Rectal smooth muscle tissue (tissue), 1 donor: ENCODE data around the gene CHADL.
A peak's percentile ranks its signal among the peaks of the same experiment; 100 is the strongest.

Source experiments
- H3K27ac ChIP-seq: one replicate; pipeline ENCODE4 v1.7.0; 2013; ENCODE audit warnings: low read depth, low read length, inconsistent platforms
- H3K27me3 ChIP-seq: one replicate; pipeline ENCODE4 v1.7.0; 2013; ENCODE audit warnings: low read length; ENCODE audit not compliant: control insufficient read depth, insufficient read depth
- H3K36me3 ChIP-seq: one replicate; pipeline ENCODE4 v1.7.0; 2013; ENCODE audit warnings: low read length; ENCODE audit not compliant: control insufficient read depth, insufficient read depth
- H3K4me1 ChIP-seq: one replicate; pipeline ENCODE4 v1.7.0; 2013; ENCODE audit warnings: low read length; ENCODE audit not compliant: control insufficient read depth, insufficient read depth
- H3K4me3 ChIP-seq: one replicate; pipeline ENCODE4 v1.7.0; 2013; ENCODE audit warnings: low read length
- H3K9ac ChIP-seq: one replicate; pipeline ENCODE4 v1.7.0; 2013; ENCODE audit warnings: low read length

Gene CHADL

DNA sequence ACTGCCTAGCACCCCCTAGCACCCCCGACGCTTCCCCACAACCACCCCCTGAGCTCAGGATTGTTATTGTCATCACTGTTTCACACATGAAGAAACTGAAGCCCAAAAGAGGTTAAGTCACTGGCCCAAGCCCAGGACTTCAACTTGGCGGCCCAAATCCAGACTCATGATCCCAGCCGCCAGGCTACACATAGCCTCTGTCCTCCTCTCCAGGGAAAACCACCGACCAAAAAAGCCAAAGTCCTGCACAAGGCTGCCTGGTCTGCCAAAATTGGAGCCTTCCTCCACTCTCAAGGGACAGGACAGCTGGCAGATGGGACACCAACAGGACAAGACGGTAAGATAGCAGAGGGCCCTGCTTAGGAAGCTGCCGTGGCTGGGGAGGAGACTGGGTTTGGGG is 24.8 kb downstream of the CHADL start:
- Histone ChIP-seq H3K9ac (no peak overlapping the region), H3K36me3 (peaks cover 7% of the 10 kb centered on the region), H3K4me3 (no peak overlapping the region), H3K27ac (no peak overlapping the region), H3K27me3 (no peaks in the 10 kb centered on the region), H3K4me1 (no peaks in the 10 kb centered on the region)

DNA sequence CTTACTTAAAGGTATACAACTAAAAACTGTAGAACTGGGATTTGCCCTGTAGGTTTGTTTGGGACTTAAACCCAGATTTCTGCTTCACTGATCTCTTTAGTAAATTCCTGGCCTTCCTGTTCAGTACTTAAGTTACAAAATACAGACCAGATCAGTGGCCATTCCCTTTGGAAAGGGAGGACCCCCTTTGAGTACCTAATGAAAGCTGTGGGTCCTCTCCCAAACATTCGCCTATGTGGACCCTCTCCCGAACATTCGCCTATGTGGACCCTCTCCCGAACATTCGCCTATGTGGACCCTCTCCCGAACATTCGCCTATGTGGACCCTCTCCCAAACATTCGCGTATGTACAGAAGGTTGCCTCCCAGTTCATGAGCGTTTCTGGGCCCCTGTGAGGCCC is 25.3 kb downstream of the CHADL start:
- H3K27ac ChIP-seq, result no peak overlapping the region
- H3K27me3 ChIP-seq, result no peaks in the 10 kb centered on the region
- no peak overlapping the region for H3K4me3 ChIP-seq
- H3K9ac ChIP-seq, result no peak overlapping the region
- H3K36me3 ChIP-seq, result peaks cover 7% of the 10 kb centered on the region
- H3K4me1 ChIP-seq, result no peaks in the 10 kb centered on the region

DNA sequence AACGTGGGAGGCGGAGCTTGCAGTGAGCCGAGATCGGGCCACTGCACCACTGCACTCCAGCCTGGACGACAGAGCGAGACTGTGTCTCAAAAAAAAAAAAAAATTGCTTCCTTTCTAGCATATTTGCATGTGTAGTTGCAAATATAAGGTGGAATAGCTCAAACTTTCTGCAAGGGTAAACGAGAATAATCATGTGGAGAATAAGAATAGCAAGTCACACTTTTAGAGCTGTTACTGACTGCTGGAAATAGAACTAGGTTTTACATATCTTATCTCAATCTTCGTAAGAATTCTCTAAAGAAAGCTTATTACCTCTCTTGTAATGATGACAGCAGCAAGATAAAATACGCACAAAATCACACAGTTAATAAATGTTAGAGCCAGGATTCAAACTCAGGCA is 34.0 kb downstream of the CHADL start:
- H3K4me3 ChIP-seq, result no peak overlapping the region
- H3K9ac ChIP-seq, result no peak overlapping the region
- no peak overlapping the region for H3K27ac ChIP-seq
- peaks cover 2% of the 10 kb centered on the region for H3K36me3 ChIP-seq
- no peaks in the 10 kb centered on the region for H3K27me3 ChIP-seq
- peaks cover 2% of the 10 kb centered on the region for H3K4me1 ChIP-seq

DNA sequence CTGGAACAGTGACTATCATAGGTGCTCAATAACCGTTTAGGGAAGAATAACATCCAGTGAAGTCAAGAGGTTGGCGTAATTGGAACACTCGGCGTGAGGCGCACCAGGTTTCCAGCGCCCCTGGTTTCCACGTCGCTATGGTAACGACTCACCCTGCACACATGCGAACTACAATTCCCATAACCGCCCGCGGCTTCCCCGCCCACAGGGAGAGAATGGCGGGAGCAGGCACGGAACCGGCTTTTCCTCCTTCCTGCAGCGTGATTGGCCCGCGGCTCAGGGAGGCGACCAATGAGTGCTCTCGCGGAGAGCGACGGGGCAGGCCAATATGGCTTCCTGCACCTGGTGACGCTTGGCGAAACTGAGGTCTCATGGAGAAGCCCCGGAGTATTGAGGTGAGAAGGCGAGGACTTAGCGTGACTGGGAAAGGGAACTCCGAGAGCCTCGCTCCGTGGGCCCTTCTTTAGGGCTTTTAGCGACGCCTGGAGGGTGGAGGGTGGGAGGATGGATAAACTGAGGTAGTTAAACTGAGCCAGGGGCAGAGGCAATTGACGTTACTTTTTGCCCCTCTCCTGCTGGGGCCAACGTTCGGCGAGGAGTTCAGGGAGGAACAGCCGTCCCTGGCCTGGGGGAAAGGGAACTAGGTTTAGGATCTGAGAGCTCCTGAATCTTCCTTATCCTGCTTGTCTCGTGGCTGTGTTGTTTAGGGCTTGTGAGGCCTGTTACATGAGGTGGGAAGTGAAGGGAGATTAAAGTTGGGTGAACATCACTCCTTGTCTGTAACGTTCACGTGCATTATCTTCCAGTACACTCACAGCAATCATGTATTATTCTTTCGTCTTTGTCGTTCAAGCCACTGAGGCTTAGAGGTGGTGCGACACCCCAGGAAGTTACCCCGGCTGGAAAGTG is 35.5 kb downstream of the CHADL start, which contains the start of gene L3MBTL2:
Gene L3MBTL2, plus strand, starts transcription at position 321 of the 909 bp plus-strand sequence. Its CDS starts 51 bp downstream, at position 372.
- Histone ChIP-seq H3K27me3 (no peaks in the 10 kb centered on the region), H3K4me3 (peak within 1 kb of the TSS; percentile 100), H3K4me1 (peaks cover 2% of the 10 kb centered on the region), H3K36me3 (peaks cover 2% of the 10 kb centered on the region), H3K9ac (peak within 1 kb of the TSS; percentile 82), H3K27ac (peak within 1 kb of the TSS; percentile 80)

DNA sequence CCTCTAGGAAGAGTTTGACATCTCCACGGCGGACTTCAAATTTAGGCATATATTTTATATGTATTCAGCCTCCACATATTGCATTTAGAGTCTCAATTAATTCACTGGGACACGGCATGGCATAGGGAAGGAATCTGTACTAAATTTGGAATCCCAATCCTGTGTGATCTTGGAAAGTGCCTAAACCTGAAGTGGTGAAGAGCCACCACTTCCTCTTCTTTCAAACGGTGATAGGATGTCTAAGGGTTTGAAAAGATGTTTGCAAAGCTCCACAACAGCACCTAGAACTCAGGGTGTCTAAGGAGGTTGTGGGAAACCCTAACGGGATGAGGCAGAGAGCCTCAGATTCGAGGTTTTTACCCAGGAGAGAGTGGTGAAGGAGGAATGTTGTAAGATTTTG is 36.7 kb downstream of the CHADL start:
- peaks cover 2% of the 10 kb centered on the region for H3K4me1 ChIP-seq
- no peaks in the 10 kb centered on the region for H3K27me3 ChIP-seq
- H3K36me3 ChIP-seq, result no peaks in the 10 kb centered on the region
- no peak overlapping the region for H3K27ac ChIP-seq
- H3K4me3 ChIP-seq, result no peak overlapping the region
- H3K9ac ChIP-seq, result no peak overlapping the region

DNA sequence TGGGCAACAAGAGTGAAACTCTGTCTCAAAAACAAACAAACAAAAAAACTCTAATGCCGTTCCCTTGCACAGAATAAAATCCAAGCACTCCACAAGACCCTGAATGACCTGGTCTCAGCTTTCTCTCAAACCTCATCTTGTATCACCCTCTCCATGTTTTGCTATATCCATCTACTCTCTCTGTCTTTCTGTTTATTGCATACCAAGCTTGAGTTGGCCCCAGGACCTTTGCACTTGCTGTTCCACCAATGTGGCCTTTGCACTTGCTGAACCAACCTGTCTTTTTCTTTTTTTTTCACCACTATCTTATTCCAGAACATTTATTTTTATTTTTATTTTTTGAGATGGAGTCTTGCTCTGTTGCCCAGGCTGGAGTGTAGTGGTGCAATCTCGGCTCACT is 37.6 kb downstream of the CHADL start:
- H3K36me3 ChIP-seq, result no peaks in the 10 kb centered on the region

DNA sequence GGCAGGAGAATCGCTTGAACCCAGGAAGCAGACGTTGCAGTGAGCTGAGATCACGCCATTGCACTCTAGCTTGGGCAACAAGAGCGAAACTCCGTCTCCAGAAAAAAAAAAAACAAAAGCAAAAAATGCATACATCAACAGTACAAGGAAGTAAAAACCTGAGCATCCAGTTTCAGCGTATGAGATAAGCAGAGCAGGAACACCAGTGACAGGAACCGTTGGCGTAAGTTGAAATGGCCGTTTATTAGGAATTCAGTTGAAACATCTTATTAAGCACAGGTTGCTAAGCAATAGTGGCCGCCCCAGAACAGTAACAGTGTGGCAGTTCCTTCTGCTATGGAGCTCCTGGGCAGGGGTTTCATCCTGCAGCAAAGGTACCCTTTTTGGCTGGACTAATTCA is 39.6 kb downstream of the CHADL start:
- H3K27me3 ChIP-seq, result no peaks in the 10 kb centered on the region
- H3K4me3 ChIP-seq, result no peak overlapping the region
- H3K27ac ChIP-seq, result no peak overlapping the region
- peaks cover 6% of the 10 kb centered on the region for H3K4me1 ChIP-seq
- H3K36me3 ChIP-seq, result no peaks in the 10 kb centered on the region
- H3K9ac ChIP-seq, result no peak overlapping the region

More for the DNA sequence above, 37.6 kb downstream of the CHADL start:
- Histone ChIP-seq H3K4me3 (no peak overlapping the region), H3K27me3 (no peaks in the 10 kb centered on the region), H3K27ac (no peak overlapping the region), H3K4me1 (peaks cover 2% of the 10 kb centered on the region), H3K9ac (no peak overlapping the region)

DNA sequence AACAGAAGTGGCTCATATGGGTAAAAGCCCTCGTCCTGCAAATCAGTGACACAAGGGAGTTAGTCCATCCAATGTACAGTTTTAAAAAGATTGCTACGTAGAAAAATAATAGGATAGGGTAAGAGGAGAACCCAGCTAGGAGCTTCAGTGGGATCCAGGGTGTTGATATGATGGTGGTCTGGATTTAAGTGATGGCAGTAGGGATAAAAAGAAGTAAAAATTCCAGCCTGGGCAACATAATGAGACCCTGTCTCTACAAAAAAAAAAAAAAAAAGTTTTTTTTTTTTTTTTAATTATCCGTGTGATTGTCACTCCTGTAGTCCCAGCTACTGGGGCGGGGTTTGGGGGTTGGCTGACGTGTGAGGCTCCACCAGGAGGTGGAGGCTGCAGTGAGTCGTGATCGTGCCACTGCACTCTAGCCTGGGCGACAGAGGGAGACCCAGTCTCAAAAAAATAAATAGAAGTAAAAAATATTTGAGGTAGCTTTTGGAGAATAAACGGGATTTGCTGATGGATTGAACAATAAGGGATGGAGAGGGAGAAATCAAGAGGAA is 42.6 kb downstream of the CHADL start:
- H3K36me3 ChIP-seq, result no peaks in the 10 kb centered on the region
- no peak overlapping the region for H3K9ac ChIP-seq
- peak overlapping the region; percentile 99 for H3K4me3 ChIP-seq
- no peaks in the 10 kb centered on the region for H3K27me3 ChIP-seq
- peaks cover 4% of the 10 kb centered on the region for H3K4me1 ChIP-seq
- no peak overlapping the region for H3K27ac ChIP-seq

DNA sequence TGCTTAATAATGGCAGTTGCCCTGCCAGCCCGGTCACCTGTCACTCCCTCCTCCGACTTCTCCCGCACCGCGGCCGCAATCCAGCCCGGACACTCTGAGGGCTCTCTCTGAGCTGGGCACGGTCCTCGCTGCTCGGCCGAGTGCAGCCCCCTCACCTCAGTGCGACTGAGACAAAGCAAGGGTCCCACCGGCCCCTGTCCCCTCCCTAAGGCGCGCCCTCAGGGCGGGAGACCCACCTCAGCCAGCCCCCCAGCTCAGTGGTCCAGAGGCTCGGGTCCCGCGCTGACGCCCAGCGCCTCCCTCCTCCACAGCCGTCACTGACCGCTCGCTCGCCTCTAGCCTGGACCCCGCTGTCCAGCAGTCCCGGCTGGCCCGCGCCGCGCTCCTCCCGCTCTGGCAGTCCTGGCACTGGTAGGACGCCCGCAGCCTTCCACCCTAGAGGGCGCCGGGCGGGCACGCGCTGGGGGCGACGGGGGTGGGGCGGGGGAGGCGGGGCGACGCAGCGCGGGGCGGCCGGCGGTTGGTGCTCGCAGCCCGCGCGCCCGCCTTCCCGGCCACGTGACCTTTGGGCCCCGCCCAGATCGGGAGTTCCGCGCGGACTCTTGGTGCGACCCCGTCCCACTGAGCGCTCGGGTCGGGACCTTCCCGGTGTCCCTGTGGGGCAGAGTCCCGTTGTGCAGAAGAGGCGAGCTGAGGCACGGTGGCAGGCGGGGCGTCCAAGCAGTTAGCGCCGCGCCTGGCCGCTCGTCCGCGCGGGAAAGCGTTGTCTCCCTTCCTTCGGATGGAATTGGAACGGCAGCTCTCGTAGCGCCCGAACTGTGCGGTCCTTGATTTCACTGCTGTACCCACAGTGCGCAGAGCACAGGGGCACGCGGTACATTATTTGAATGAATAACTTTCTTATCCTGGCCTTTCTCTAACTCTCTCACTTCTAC is 43.4 kb downstream of the CHADL start:
- no peak overlapping the region for H3K27ac ChIP-seq
- H3K4me1 ChIP-seq, result peaks cover 4% of the 10 kb centered on the region
- H3K27me3 ChIP-seq, result no peaks in the 10 kb centered on the region
- no peaks in the 10 kb centered on the region for H3K36me3 ChIP-seq
- peak overlapping the region; percentile 99 for H3K4me3 ChIP-seq
- peak overlapping the region; percentile 24 for H3K9ac ChIP-seq

DNA sequence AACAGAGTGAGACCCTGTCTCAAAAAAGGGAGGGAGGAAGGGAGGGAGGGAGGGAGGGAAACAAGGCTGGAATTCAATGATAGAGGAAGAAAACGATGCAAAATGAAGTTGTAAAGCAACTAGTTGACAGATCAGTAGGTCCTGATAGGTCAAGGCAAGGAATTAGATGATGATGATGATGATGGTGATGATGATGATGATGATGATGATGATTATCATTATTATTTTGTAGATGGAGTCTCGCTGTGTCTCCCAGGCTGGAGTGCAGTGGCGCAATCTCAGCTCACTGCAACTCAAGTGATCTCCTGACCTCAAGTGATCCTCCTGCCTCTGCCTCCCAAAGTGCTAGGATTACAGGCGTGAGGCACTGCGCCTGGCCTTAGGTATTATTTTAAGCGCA is 46.9 kb downstream of the CHADL start:
- H3K4me3 ChIP-seq, result no peak overlapping the region
- H3K9ac ChIP-seq, result no peak overlapping the region
- H3K4me1 ChIP-seq, result peaks cover 4% of the 10 kb centered on the region
- no peak overlapping the region for H3K27ac ChIP-seq
- H3K36me3 ChIP-seq, result no peaks in the 10 kb centered on the region
- no peaks in the 10 kb centered on the region for H3K27me3 ChIP-seq

DNA sequence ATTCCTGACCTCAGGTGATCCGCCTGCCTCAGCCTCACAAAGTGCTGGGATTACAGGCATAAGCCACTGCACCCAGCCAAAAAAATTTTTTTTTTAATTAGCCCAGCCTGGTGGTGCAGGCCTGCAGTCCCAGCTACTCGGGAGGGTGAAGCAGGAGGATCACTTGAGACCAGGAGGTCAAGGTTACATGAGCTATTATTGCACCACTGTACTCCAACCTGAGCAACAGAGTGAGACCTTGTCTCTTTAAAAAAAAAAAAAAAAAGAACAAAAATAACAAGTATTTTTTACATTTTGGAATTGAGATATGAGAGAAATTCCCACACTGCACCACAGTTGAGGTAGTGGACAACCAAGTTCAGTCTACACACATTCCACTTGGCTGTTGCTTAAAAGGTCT is 49.3 kb downstream of the CHADL start:
- no peaks in the 10 kb centered on the region for H3K36me3 ChIP-seq
- no peak overlapping the region for H3K27ac ChIP-seq
- no peak overlapping the region for H3K9ac ChIP-seq
- H3K4me1 ChIP-seq, result no peaks in the 10 kb centered on the region
- H3K4me3 ChIP-seq, result no peak overlapping the region
- no peaks in the 10 kb centered on the region for H3K27me3 ChIP-seq

DNA sequence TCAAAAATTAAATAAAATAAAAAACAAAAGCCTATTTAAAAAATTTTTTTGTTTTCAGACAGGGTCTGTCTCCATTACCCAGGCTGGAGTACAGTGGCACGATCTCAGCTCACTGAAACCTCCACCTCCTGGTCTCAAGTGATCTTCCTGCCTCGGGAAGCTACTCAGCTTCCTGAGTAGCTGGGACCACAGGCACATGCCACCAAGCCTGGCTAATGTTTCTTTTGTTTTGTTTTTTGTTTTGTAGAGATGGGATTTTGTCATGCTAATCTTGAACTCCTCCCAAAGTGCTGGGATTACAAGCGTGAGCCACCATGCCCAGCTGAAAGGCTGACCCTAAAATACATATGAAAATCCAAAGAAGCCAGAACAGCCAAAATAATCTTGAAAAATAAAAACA is 56.1 kb downstream of the CHADL start:
- no peak overlapping the region for H3K27ac ChIP-seq
- no peak overlapping the region for H3K9ac ChIP-seq
- H3K4me3 ChIP-seq, result no peak overlapping the region
- no peaks in the 10 kb centered on the region for H3K36me3 ChIP-seq
- H3K4me1 ChIP-seq, result no peaks in the 10 kb centered on the region
- no peaks in the 10 kb centered on the region for H3K27me3 ChIP-seq
